Measurements from ENCODE around the gene SAMD3.

Gene SAMD3

GRCh38 chr6:130098317-130098716, 124.4 kb downstream of the SAMD3 start:
- TF ChIP-seq CTCF (IDR thresholded peaks at IDR 0.05; ENCODE audit: control extremely low read depth, extremely low read depth, low read depth, missing control alignments) = no peak
- ChIA-PET CTCF (no interaction called here), POLR2A (no interaction called here)
- no peak for DNase-seq (ENCODE audit: extremely low spot score)
